BJ (cell line): ENCODE measurements around the gene KCNQ2. TPM values are rescaled to one million over a fixed set of nuclear protein-coding genes. Genes with fewer than 3 reads are reported as not detected.

ENCODE experiments used
- CTCF ChIA-PET: fragments of 350-600 bp; formaldehyde crosslinking; extraction: SDS; loops from one replicate; lab custom pipeline; 2021; ENCODE audit warnings: antibody characterized with exemption, inconsistent platforms; lab: Yijun Ruan, JAX
- POLR2A ChIA-PET: fragments of 300-600 bp; sonication (Branson Sonifier 250); formaldehyde crosslinking; extraction: SDS; loops from one replicate; lab custom pipeline; 2021; ENCODE audit warnings: antibody characterized with exemption; lab: Charles Lee
- DNase-seq: peaks from one replicate; pipeline ENCODE4 v3.0.0-alpha.2; 2011; ENCODE audit warnings: low read depth
- H3K27me3 ChIP-seq: 2 replicates; pipeline ENCODE4 v1.6.0; 2011; ENCODE audit warnings: low read length; ENCODE audit not compliant: control insufficient read depth, insufficient read depth
- H3K36me3 ChIP-seq: 2 replicates; pipeline ENCODE4 v1.5.1; 2011; ENCODE audit warnings: low read length; ENCODE audit not compliant: control insufficient read depth, insufficient read depth
- H3K4me3 ChIP-seq: 2 replicates; pipeline ENCODE4 v1.5.1; 2011; ENCODE audit warnings: low read depth, mild to moderate bottlenecking, control low read depth, low read length
- polyA plus RNA-seq: library from polyadenylated mRNA; depleted of rRNA; stranded (reverse); fragments of >200 nt; gene quantifications from 2 replicates; pipeline ENCODE4 v1.2.3, GENCODE V29; 2011
- TF ChIP-seq, protein P1 (sequence below): IDR thresholded peaks from 2 replicates; pipeline ENCODE4 v1.5.1; 2011; ENCODE audit warnings: low read depth, mild to moderate bottlenecking, control low read depth, inconsistent platforms, low read length, moderate library complexity; ENCODE audit not compliant: insufficient read depth

The KCNQ2 gene
- polyA plus RNA-seq, 1 experiment: not detected

DNA sequence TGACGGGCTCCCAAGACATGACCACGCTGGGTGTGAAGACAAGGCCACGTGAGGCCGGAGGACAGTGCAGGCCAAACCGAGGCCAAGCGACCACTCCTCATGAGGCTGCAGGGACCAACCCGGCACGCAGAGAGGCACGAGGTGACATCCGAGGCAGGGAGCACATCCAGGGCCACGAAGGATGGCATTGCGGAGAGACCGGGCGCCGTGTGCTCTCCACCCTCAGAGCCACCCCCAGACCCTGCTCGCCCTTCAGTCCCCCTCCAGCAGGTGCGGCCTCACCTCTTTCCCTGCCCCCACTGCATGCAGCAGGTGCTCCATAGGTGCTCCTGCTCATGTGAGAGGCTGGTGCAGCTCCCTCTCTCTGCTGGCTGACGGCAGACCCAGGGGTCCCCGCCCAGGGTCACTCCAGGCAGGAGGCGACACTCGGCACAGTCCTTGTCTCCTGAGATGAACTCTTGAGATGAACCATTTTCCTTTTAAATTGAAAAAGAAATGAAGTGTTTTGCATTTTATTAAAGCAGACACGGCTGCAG lies 77.5 kb downstream of the KCNQ2 start:
- no peak overlapping the region for H3K4me3 ChIP-seq
- no peaks in the 10 kb centered on the region for H3K36me3 ChIP-seq
- no peak for DNase-seq
- TF ChIP-seq, protein P1, sequence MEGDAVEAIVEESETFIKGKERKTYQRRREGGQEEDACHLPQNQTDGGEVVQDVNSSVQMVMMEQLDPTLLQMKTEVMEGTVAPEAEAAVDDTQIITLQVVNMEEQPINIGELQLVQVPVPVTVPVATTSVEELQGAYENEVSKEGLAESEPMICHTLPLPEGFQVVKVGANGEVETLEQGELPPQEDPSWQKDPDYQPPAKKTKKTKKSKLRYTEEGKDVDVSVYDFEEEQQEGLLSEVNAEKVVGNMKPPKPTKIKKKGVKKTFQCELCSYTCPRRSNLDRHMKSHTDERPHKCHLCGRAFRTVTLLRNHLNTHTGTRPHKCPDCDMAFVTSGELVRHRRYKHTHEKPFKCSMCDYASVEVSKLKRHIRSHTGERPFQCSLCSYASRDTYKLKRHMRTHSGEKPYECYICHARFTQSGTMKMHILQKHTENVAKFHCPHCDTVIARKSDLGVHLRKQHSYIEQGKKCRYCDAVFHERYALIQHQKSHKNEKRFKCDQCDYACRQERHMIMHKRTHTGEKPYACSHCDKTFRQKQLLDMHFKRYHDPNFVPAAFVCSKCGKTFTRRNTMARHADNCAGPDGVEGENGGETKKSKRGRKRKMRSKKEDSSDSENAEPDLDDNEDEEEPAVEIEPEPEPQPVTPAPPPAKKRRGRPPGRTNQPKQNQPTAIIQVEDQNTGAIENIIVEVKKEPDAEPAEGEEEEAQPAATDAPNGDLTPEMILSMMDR: no peak
- ChIA-PET POLR2A (no interaction called here), CTCF (interaction anchor here (0.8 kb wide), 1 partner anchor 13 kb away, joined by 3 read pairs; no protein-coding TSS in a partner anchor)
- no peaks in the 10 kb centered on the region for H3K27me3 ChIP-seq

DNA sequence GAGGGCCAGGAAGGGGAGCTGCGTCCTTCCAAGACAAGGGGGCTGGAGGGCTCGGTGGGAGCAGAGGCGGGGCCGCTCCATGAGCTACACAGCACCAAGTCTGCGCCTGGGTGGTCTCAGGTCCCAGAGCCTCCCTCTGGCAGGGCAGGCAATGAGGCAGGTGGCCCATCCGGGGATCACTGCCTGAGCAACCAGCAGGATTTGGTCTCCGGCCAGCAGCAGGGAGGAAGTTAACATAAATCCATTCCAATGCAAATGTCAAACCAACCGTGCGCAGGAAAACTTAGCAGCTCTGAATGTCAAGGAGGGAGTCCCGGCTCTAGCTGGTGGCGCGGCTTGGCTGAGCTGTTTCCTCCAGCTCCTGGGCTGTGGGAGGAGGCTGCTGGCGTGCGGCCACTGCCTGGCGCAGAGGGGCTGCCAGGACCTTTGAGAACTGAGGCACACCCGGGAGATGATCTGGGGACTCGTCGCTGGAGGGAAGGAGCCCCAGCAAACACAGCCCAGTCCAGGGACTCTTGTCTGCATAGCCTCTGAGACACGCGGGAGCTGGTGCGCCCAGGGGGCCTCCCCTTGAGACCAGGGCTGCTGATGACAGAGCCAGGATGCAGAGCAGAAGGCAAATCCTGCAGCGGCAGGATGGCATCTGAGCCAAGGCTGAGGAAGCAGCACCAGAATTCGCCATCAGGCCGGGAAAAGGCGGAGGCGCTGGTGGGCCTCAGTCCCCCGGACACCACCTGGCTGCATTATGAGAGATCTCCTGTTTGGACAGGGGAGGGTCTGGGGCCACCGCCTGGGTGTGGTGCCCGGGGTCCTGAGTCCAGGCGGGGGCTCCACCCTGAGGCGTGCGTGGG lies 78.2 kb downstream of the KCNQ2 start:
- Histone ChIP-seq H3K27me3 (no peaks in the 10 kb centered on the region), H3K4me3 (no peak overlapping the region), H3K36me3 (no peaks in the 10 kb centered on the region)
- no peak for DNase-seq
- TF ChIP-seq, protein P1: no peak
- ChIA-PET POLR2A (no interaction called here), CTCF (interaction anchor here (0.7 to 1.2 kb wide), 3 partner anchors 8 to 14 kb away, joined by 3 to 4 read pairs (median 3); no protein-coding TSS in a partner anchor)

DNA sequence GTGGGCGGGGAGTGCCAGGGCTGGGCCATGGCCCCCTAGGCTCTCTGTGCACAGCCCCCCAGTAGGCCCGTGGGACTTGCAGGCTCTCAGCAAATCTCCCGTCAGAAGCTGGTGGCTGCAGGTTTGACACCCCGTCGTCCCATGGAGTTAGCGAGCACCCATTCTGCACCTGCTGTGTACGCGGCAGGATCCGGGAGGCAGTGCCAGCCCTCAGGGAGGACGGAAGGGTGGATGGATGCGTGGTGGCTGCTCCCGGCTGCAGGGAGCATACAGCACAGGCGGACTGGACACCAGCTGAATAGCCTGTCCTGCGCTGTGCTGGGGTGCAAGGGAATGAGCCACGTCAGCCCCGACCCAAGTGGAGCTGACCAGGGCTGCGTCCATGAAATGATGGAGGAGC lies 78.9 kb downstream of the KCNQ2 start:
- H3K4me3 ChIP-seq: no peak overlapping the region
- ChIA-PET POLR2A (no interaction called here), CTCF (interaction anchor here (0.7 to 1.2 kb wide), 3 partner anchors 9 to 13 kb away, joined by 3 to 4 read pairs (median 3); no protein-coding TSS in a partner anchor)
- no peaks in the 10 kb centered on the region for H3K36me3 ChIP-seq
- DNase-seq: no peak
- H3K27me3 ChIP-seq: no peaks in the 10 kb centered on the region
- TF ChIP-seq, protein P1: no peak

DNA sequence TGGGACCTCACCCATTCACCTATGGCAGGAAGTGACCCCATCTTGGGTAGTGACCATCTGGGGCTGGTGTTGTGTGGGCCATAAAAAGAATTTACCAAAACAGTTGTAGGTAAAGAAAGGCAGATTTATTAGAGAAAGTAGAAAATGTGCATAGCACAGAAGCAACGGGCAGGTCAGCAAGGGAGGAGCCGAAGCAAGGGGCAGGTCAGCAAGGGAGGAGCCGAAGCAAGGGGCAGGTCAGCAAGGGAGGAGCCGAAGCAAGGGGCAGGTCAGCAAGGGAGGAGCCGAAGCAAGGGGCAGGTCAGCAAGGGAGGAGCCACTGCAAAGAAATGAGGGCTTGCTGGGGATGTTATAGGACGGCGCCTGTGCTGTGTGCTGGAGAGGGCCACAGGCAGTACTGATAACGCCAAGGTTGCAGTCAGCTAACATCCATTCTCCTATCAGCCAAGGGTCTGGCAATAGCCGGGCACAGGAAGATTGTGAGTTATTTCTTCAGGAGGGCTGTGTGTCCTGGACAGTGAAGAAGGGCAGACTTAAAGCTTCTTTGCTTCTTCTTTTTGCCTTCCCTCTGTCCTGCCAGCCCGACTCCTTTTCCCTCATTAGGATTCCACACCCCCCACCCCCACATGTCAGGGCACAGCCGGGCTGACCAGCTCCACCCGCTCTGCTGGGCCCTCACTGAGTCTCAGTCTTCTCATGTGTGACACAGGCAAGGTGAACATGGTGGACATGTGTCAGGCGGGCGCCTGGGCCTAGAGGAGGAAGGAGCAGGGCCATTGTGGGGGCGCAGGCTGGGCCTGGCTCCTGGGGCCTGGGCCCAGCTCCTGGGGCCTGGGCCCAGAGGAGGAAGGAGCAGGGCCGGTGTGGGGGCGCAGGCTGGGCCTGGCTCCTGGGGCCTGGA lies 79.7 kb downstream of the KCNQ2 start:
- ChIA-PET CTCF (no interaction called here), POLR2A (no interaction called here)
- Histone ChIP-seq H3K27me3 (no peaks in the 10 kb centered on the region), H3K4me3 (no peak overlapping the region), H3K36me3 (no peaks in the 10 kb centered on the region)
- DNase-seq: no peak
- TF ChIP-seq, protein P1: no peak

DNA sequence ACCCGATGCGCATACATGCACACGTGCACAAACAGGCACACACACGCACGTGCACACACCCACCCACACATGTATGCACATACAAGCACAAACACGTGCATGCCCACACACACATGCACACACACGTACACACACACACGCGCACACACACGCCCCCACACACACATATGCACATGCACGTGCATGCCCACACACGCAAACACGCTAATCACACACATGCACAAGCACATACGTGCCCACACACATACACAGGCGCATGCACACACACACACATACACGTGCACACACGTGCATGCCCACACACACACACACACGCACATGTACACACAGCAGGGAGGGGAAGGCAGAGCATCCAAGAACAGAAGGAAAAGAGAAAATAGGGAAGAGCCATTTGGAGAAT lies 84.5 kb downstream of the KCNQ2 start:
- H3K27me3 ChIP-seq: no peaks in the 10 kb centered on the region
- CTCF ChIA-PET: no interaction called here

More for the DNA sequence above, 84.5 kb downstream of the KCNQ2 start:
- POLR2A ChIA-PET: no interaction called here
- DNase-seq: no peak
- Histone ChIP-seq H3K4me3 (no peak overlapping the region), H3K36me3 (no peaks in the 10 kb centered on the region)
- TF ChIP-seq, protein P1: no peak
